OCI-M1 (cell line): ENCODE data around the gene RAB36.

Experiments
- DNase-seq: peaks from one replicate; lab custom pipeline; 2025; lab: John Stamatoyannopoulos, UW

RAB36 gene

GRCh38 chr22:23108249-23109078 lies 36.8 kb upstream of the RAB36 start:
- DNase-seq = no peak

- DNase-seq = no peak
Measured at GRCh38 chr22:23109079-23109347, 36.3 kb upstream of the RAB36 start.

DNA sequence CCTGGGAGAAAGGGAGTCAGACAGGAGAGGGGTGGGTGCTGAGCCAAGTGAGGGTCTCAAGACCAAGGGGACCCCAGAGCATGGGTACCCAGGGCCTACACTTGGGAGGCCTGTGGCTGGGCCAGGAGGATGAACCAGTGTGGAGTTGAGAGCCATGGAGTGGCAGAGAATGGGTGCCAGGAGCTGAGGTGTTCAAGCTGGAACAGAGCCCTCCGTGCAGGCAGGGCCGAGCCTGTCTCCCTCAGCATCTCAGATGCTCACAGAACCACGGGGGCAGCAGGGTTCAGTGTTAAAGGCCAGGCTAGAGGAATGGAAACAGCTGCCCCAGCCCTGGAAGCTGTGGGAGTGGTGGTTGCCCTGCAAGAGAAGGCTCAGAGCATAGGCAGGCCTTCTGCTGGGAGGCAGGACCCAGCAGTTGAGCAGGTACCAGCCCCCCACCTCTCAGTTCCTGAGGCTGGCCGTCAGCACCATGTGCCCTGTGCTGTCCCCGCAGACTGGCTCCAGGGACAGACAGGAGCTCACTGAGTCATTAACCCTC lies 35.8 kb upstream of the RAB36 start:
- DNase-seq = no peak

GRCh38 chr22:23110190-23110921 lies 34.9 kb upstream of the RAB36 start:
- DNase-seq = no peak

- DNase-seq = no peak
Measured at GRCh38 chr22:23110922-23111527, 34.3 kb upstream of the RAB36 start.

GRCh38 chr22:23112472-23113012 lies 32.7 kb upstream of the RAB36 start:
- DNase-seq = no peak

DNA sequence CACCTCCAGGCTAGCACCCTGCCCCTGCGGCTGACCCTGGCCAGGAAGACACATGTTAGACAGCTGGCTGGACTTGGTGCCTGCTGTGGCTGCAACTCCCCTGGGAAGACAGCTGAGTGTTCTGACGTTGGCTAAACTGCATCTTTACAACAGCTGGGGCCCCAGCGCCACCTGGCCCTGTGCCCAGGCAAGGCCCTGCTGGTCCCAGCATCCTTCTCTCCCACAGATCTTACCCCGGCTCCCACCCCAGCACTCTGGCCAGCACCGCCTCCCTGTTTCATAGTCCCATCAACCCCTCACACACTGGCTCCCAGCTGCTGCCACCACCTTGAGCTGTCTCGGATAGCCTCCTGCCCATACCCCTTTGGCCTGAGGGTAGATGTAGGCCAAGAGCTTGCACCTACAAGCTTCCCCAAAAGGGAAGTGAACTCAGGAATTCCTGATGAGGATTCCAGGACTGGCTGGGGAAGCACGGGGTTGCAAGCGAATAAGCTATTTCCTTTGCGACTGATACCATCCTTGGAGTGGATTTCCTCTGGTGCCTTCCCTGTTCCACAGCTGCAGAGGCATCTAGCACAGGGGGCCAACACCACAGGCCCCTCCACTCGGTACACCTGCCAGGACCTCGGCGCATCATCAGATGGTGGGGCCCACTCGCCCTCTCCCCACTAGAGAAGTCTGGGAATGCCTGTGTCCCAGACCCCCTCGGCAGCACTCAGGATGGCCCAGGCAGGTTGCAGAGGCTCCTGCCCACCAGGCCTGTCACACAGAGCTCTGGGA lies 32.0 kb upstream of the RAB36 start:
- no peak for DNase-seq

DNA sequence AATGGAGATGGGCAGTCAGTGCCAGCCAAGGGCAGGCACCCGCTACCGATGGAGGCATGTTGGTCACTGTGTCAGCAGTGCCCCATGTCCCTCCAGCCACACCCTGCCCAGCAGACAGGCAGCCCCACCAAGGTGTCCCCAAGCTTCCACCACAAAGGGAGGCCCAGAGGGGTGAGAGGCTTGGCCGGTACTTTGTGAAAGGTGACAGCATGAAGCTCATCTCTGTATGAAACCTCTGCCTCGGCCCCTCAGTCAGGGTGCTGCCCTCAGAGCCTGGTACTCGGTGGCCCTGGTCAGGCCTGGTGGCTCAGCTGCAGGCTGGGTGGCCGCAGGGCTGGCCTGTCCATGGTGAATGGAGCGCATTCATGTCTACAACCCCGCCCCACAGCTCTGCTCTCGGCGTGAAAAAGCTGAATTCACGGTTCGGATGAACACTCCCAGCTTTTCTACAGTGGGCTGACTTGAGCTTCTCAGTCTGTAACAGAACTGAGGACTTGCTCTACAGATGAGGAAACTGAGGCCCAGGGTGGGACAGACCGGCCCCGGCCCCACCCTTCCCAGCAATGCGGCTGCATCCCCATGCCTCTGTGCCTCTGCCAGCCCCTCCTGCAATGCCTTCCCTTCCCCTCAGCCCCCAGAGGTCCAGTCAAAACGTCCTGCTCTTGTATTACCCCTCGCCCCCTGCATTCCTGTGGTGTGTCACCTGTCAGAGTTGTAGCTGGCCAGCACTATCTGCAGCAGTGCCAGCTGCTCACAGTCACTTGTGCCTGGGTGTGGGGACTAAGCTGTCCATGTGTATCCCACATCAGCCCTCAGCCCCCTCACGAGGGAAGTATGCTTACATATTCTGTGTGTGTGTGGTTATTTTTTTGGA lies 31.2 kb upstream of the RAB36 start:
- DNase-seq = no peak

GRCh38 chr22:23114721-23115020 lies 30.6 kb upstream of the RAB36 start:
- DNase-seq = no peak

- DNase-seq = no peak
Measured at GRCh38 chr22:23115369-23115768, 29.9 kb upstream of the RAB36 start.

DNA sequence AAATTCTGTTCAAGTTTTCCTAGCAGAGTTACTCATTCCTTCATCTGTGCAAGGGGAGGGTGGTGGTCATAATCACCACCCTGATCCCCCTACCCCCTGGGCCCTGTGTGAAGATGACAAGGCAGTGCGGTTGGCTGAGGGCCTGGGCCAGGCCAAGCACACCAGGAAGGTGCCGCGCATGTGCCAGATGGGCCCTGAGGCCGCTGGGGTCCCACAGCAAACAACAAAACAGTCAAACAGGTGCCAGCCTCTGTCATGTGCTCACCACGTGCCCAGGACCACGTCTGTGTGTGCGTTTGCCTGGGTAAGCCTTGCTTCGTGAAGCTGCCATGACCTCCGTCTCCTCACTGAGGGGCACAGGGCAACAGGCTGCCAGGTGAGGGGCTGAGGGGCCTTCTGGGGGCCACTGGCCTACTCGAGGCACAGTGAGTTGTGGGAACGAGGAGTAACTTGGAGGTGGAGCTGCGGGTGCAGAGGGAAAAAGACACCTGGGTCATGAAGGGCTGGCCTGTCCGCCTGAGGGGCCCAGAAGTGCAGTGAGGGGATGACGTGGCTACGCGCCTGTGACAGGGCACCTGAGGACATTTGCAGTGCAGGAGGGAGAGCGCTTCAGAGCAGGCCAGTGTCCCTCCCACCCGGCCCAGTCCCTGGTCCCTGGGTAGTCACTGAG lies 29.3 kb upstream of the RAB36 start:
- no peak for DNase-seq

GRCh38 chr22:23116506-23117263 lies 28.6 kb upstream of the RAB36 start:
- DNase-seq = no peak

GRCh38 chr22:23117275-23117674 lies 28.0 kb upstream of the RAB36 start:
- DNase-seq = no peak

DNA sequence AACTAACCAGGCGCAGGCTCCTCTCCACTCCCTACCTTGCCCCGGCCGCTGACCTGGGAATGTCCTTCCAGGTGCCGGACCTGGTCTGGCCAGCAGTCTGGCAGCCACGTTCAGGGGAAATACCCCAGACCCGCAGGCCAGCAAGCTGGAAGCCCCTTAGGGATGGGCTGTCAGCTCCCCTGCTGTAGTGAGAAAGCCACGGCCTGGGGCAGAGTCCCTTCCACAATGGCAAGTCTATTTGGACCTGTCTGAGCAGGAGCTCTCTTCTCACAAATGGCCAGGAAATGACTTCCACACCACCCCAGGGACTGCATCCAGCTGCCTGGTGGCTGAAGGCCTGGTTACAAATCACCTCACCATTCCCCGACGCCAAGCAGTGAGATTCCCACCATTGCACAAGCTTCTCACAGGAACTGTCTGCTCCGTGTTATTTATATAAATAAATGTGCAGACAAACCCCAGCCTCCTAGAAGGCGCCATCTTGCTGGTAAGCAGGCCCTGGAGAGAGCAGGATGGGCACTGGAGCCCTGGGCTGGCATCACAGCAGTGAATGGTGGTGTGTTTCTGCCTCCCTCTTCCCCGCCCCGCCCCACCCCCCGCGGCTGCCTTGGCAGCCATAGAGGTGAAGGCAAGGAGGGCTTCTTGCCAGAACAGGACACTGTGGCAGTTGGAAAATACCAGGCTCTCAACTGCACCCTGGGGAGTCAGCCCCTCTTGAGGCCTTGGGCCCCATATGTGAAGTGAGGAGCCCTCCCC lies 27.2 kb upstream of the RAB36 start:
- no peak for DNase-seq

GRCh38 chr22:23118647-23119493 lies 26.4 kb upstream of the RAB36 start:
- DNase-seq = no peak

- no peak for DNase-seq
Measured at GRCh38 chr22:23119494-23120414, 25.5 kb upstream of the RAB36 start.

- DNase-seq = no peak
Measured at GRCh38 chr22:23120415-23120899, 24.8 kb upstream of the RAB36 start.
